ENCODE measurements around the gene UQCC2.

The UQCC2 gene

GRCh38 chr6:33725222-33725621 lies 13.7 kb upstream of the UQCC2 start:
- no peak for DNase-seq (ENCODE audit: low spot score)

- DNase-seq (ENCODE audit: low spot score) = no peak
Observed at GRCh38 chr6:33724102-33725023, 12.9 kb upstream of the UQCC2 start.

GRCh38 chr6:33723371-33724085 lies 12.0 kb upstream of the UQCC2 start:
- DNase-seq (ENCODE audit: low spot score) = no peak

GRCh38 chr6:33722103-33722623 lies 10.7 kb upstream of the UQCC2 start:
- DNase-seq (ENCODE audit: low spot score) = no peak

GRCh38 chr6:33721508-33721907 lies 10.0 kb upstream of the UQCC2 start:
- no peak for DNase-seq (ENCODE audit: low spot score)

GRCh38 chr6:33720998-33721397 lies 9.5 kb upstream of the UQCC2 start:
- no peak for DNase-seq (ENCODE audit: low spot score)

- no peak for DNase-seq (ENCODE audit: low spot score)
Observed at GRCh38 chr6:33719326-33719987, 8.0 kb upstream of the UQCC2 start.

- DNase-seq (ENCODE audit: low spot score) = no peak
Observed at GRCh38 chr6:33718713-33719112, 7.2 kb upstream of the UQCC2 start.

GRCh38 chr6:33717934-33718455 lies 6.5 kb upstream of the UQCC2 start:
- DNase-seq (ENCODE audit: low spot score) = no peak

- no peak for DNase-seq (ENCODE audit: low spot score)
Observed at GRCh38 chr6:33716890-33717632, 5.6 kb upstream of the UQCC2 start.

- DNase-seq (ENCODE audit: low spot score) = no peak
Observed at GRCh38 chr6:33716379-33716778, 4.9 kb upstream of the UQCC2 start.

GRCh38 chr6:33714385-33715040 lies 3.0 kb upstream of the UQCC2 start:
- no peak for DNase-seq (ENCODE audit: low spot score)

- DNase-seq (ENCODE audit: low spot score) = no peak
Observed at GRCh38 chr6:33713786-33714185, 2.3 kb upstream of the UQCC2 start.

- no peak for DNase-seq (ENCODE audit: low spot score)
Observed at GRCh38 chr6:33712914-33713313, 1.4 kb upstream of the UQCC2 start.

GRCh38 chr6:33710296-33711121 lies 991 bp downstream of the UQCC2 start:
- no peak for DNase-seq (ENCODE audit: low spot score)

GRCh38 chr6:33709605-33710295 lies 1.8 kb downstream of the UQCC2 start:
- DNase-seq (ENCODE audit: low spot score) = no peak

GRCh38 chr6:33708516-33709204 lies 2.8 kb downstream of the UQCC2 start:
- no peak for DNase-seq (ENCODE audit: low spot score)

GRCh38 chr6:33707771-33708170 lies 3.7 kb downstream of the UQCC2 start:
- no peak for DNase-seq (ENCODE audit: low spot score)

Data from hematopoietic multipotent progenitor cell treated with erythropoietin and hydrocortisone succinate and interleukin-3 and kit ligand, for 15 days (in vitro differentiated cells).